Sciatic nerve (tissue), 2 donors: ENCODE measurements around the gene DCANP1. TPM values are rescaled to one million over a fixed set of nuclear protein-coding genes. Genes with fewer than 3 reads are reported as not detected.
A peak's percentile ranks its signal among the peaks of the same experiment; 100 is the strongest.
"Not testable (repeated sequence)": the region's sequence is repeated elsewhere in the genome, so short reads cannot be mapped to it uniquely, and the experiment has no call there.

Experiments used
- ATAC-seq: fragments of 200-7000 bp; cut with Tn5 transposase; one replicate; pipeline ENCODE4 v1.9.1; 2020; ENCODE audit warnings: mild to moderate bottlenecking, moderate library complexity
- DNase-seq: peaks from one replicate; pipeline ENCODE4 v3.0.0-alpha.2; 2020; ENCODE audit warnings: low spot score
- intact Hi-C: fragments of 100-400 bp; cut with DNase I; formaldehyde crosslinking; loops from one replicate; pipeline ENCODE4 v1.14.2; 2022
- total RNA-seq: library from RNA; stranded (reverse); fragmentation: NEBNext Ultra II Directional; extraction: Animal tissue kit (Norgen Biotek cat#: 25700); gene quantifications from one replicate; pipeline ENCODE4 v1.2.1, GENCODE V29; 2021
- donor health status: DM: no; HTN: no; CAD: no.
- donor health status: DM: no; HTN: no; CAD: no.

The DCANP1 gene
- not detected for total RNA-seq

- intact Hi-C loops = no loop called here
- no peak for ATAC-seq
- no peak for DNase-seq
Observed at GRCh38 chr5:135447298-135447929, at the start of gene DCANP1. TSS of gene DCANP1 (minus strand) at chr5:135447348. CDS start at chr5:135447108, 240 bp downstream.

- intact Hi-C loops, ATAC-seq, DNase-seq: not testable (repeated sequence)
Observed at GRCh38 chr5:135495531-135495930, 48.4 kb upstream of the DCANP1 start.

GRCh38 chr5:135494196-135494595, 47.0 kb upstream of the DCANP1 start:
- intact Hi-C loops = no loop called here
- no peak for DNase-seq
- no peak for ATAC-seq

- ATAC-seq = peak; percentile 84
- intact Hi-C loops = no loop called here
- peak; percentile 56 for DNase-seq
Observed at GRCh38 chr5:135493406-135494180, 46.4 kb upstream of the DCANP1 start.

GRCh38 chr5:135492319-135492626, 45.1 kb upstream of the DCANP1 start:
- peak; percentile 19 for DNase-seq
- intact Hi-C loops = no loop called here
- peak; percentile 28 for ATAC-seq

GRCh38 chr5:135491552-135492318, 44.6 kb upstream of the DCANP1 start:
- no peak for ATAC-seq
- peak; percentile 41 for DNase-seq
- intact Hi-C loops = no loop called here

GRCh38 chr5:135491038-135491551, 43.9 kb upstream of the DCANP1 start:
- DNase-seq = peak; percentile 30

GRCh38 chr5:135490245-135491037, 43.3 kb upstream of the DCANP1 start:
- intact Hi-C loops = no loop called here
- DNase-seq (peak; percentile 48), ATAC-seq (no peak)

More at GRCh38 chr5:135491038-135491551, 43.9 kb upstream of the DCANP1 start:
- intact Hi-C loops = no loop called here
- no peak for ATAC-seq

GRCh38 chr5:135489466-135490244, 42.5 kb upstream of the DCANP1 start:
- intact Hi-C loops = no loop called here
- no peak for ATAC-seq
- peak; percentile 56 for DNase-seq

GRCh38 chr5:135488727-135489465, 41.7 kb upstream of the DCANP1 start:
- intact Hi-C loops = no loop called here
- DNase-seq = peak; percentile 64
- peak; percentile 46 for ATAC-seq

- DNase-seq (peak; percentile 22), ATAC-seq (no peak)
- intact Hi-C loops = no loop called here
Observed at GRCh38 chr5:135487839-135488514, 40.8 kb upstream of the DCANP1 start.

- intact Hi-C loops = no loop called here
- DNase-seq (peak; percentile 30), ATAC-seq (no peak)
Observed at GRCh38 chr5:135487037-135487395, 39.9 kb upstream of the DCANP1 start.

GRCh38 chr5:135486131-135487036, 39.2 kb upstream of the DCANP1 start:
- peak; percentile 35 for DNase-seq
- intact Hi-C loops = no loop called here
- no peak for ATAC-seq

GRCh38 chr5:135484674-135485086, 37.5 kb upstream of the DCANP1 start:
- DNase-seq (peak; percentile 13), ATAC-seq (no peak)
- intact Hi-C loops = no loop called here

GRCh38 chr5:135483254-135483653, 36.1 kb upstream of the DCANP1 start:
- ATAC-seq = no peak
- intact Hi-C loops = no loop called here
- DNase-seq = no peak

- DNase-seq (peak; percentile 32), ATAC-seq (no peak)
- intact Hi-C loops = no loop called here
Observed at GRCh38 chr5:135482381-135482933, 35.3 kb upstream of the DCANP1 start.
